Neural progenitor cell (in vitro differentiated cells): Measurements from ENCODE around the gene ZIK1. TPM values are rescaled to one million over a fixed set of nuclear protein-coding genes. Genes with fewer than 3 reads are reported as not detected.

Experiments used
- DNase-seq: peaks from one replicate; pipeline ENCODE4 v3.0.0-alpha.2; 2016; ENCODE audit warnings: low spot score
- H2AFZ ChIP-seq: fragments of 200-600 bp; sonication (generic); replicated peaks from 2 replicates; pipeline ENCODE4 v1.6.1; 2016; ENCODE audit warnings: antibody characterized with exemption
- H3F3A ChIP-seq: fragments of 200-600 bp; sonication (generic); 2 replicates; pipeline ENCODE4 v1.6.1; 2016; ENCODE audit warnings: antibody characterized with exemption, low read depth
- H3K27ac ChIP-seq: fragments of 200-600 bp; sonication (generic); 2 replicates; pipeline ENCODE4 v1.5.1; 2016; ENCODE audit warnings: mild to moderate bottlenecking
- H3K27me3 ChIP-seq: fragments of 200-600 bp; sonication (generic); 2 replicates; pipeline ENCODE4 v1.6.1; 2016; ENCODE audit warnings: mild to moderate bottlenecking, moderate library complexity
- H3K36me3 ChIP-seq: fragments of 200-600 bp; sonication (generic); 2 replicates; pipeline ENCODE4 v1.5.1; 2016
- H3K4me1 ChIP-seq: fragments of 200-600 bp; sonication (generic); 2 replicates; pipeline ENCODE4 v1.6.1; 2016; ENCODE audit warnings: mixed run types
- H3K4me2 ChIP-seq: fragments of 200-600 bp; sonication (generic); 2 replicates; pipeline ENCODE4 v1.6.1; 2016
- H3K4me3 ChIP-seq: fragments of 200-600 bp; sonication (generic); 2 replicates; pipeline ENCODE4 v1.5.1; 2016
- H3K79me2 ChIP-seq: fragments of 200-600 bp; sonication (generic); 2 replicates; pipeline ENCODE4 v1.6.1; 2016; ENCODE audit warnings: low read depth
- H3K9ac ChIP-seq: fragments of 200-600 bp; sonication (generic); 2 replicates; pipeline ENCODE4 v1.6.1; 2016
- H3K9me3 ChIP-seq: fragments of 200-600 bp; sonication (generic); 2 replicates; pipeline ENCODE4 v1.5.1; 2016; ENCODE audit warnings: low read depth
- H4K20me1 ChIP-seq: fragments of 200-600 bp; sonication (generic); 2 replicates; pipeline ENCODE4 v1.6.1; 2016; ENCODE audit warnings: low read depth
- H3K27ac Mint-ChIP-seq: 3 replicates; pipeline ENCODE4 v1.8.0; 2021; ENCODE audit warnings: mixed read lengths
- H3K27me3 Mint-ChIP-seq: 2 replicates; pipeline ENCODE4 v1.8.0; 2022; ENCODE audit warnings: low read depth, mild to moderate bottlenecking, inconsistent platforms, moderate library complexity, mixed read lengths; ENCODE audit not compliant: insufficient read depth
- H3K36me3 Mint-ChIP-seq: 3 replicates; pipeline ENCODE4 v1.8.0; 2021; ENCODE audit warnings: mixed read lengths
- H3K4me1 Mint-ChIP-seq: 3 replicates; pipeline ENCODE4 v1.8.0; 2021; ENCODE audit warnings: mixed read lengths
- H3K4me3 Mint-ChIP-seq: 3 replicates; pipeline ENCODE4 v1.8.0; 2021; ENCODE audit warnings: mild to moderate bottlenecking, moderate library complexity, mixed read lengths
- H3K9me3 Mint-ChIP-seq: 3 replicates; pipeline ENCODE4 v1.8.0; 2020; ENCODE audit warnings: mixed read lengths
- EZH2 ChIP-seq: fragments of 200-600 bp; sonication (generic); IDR thresholded peaks from 2 replicates; pipeline ENCODE4 v1.6.1; 2017; ENCODE audit warnings: antibody characterized with exemption, mild to moderate bottlenecking, moderate library complexity
- EZH2phosphoT487 ChIP-seq: fragments of 200-600 bp; sonication (generic); IDR thresholded peaks from 2 replicates; pipeline ENCODE4 v1.6.1; 2017; ENCODE audit warnings: antibody characterized with exemption
- total RNA-seq: library from RNA; depleted of rRNA; stranded (reverse); fragments of >200 nt; gene quantifications from 2 replicates; pipeline ENCODE4 v1.2.3, GENCODE V29; 2015; ENCODE audit warnings: low replicate concordance
- TF ChIP-seq, protein P1 (sequence below): fragments of 200-600 bp; sonication (generic); IDR thresholded peaks from 2 replicates; pipeline ENCODE4 v1.5.1; 2017; ENCODE audit warnings: antibody characterized with exemption, mild to moderate bottlenecking

Gene ZIK1
- total RNA-seq, 1 donor from 2014 or later: 35.1 TPM

DNA sequence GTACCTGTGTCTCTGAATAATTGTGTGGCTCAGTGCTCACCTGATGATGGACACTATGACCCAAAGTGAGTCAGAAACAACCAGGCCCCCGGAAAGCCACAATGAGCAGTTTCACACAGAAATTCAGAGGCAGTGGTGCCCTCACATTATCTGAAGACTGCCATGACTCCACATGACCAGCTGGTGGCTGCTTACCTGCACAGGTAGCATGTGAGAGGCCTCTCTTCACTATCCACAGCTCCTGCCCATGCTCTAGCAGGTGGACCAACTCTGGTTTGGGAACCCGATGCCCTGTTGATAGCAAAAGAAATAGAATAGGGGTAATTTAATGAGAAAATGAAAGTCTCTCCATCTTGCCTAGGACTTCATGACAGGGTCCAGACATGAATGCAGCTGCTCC lies 31.5 kb upstream of the ZIK1 start:
- DNase-seq: no peak
- H3K27ac Mint-ChIP-seq: no peak overlapping the region
- H3K36me3 ChIP-seq: peaks cover 14% of the 10 kb centered on the region

DNA sequence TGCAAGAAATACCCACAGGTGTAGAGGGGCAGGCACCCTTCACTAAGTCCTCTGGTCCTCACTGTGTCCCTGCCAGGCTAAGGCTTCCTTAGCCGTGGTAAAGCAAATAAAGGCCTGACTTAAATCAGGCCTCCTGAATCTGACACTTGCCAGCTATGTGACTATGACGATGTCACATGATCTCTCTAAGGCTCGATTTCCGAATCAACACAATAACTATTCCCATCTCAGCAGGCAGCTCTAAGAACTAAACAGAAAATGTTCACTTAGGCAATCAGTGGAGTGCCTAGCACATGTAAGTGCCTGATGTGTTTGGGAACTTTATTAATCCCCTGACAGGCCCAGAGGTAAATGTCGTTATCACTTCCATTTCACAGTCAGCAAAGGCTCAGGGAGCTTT lies 26.3 kb upstream of the ZIK1 start:
- Histone ChIP-seq H3K4me3 (no peak overlapping the region), H4K20me1 (peaks cover 8% of the 10 kb centered on the region), H3K79me2 (peaks cover 20% of the 10 kb centered on the region), H2AFZ (no peak overlapping the region), H3F3A (no peaks in the 10 kb centered on the region), H3K27me3 (no peaks in the 10 kb centered on the region), H3K4me1 (peaks cover 6% of the 10 kb centered on the region), H3K9me3 (peaks cover 9% of the 10 kb centered on the region), H3K36me3 (no peaks in the 10 kb centered on the region), H3K4me2 (no peak overlapping the region), H3K9ac (no peak overlapping the region), H3K27ac (no peak overlapping the region)
- H3K36me3 Mint-ChIP-seq: peaks cover 60% of the 10 kb centered on the region
- no peak for DNase-seq
- TF ChIP-seq EZH2phosphoT487 (no peak), EZH2 (no peak)
- TF ChIP-seq, protein P1, sequence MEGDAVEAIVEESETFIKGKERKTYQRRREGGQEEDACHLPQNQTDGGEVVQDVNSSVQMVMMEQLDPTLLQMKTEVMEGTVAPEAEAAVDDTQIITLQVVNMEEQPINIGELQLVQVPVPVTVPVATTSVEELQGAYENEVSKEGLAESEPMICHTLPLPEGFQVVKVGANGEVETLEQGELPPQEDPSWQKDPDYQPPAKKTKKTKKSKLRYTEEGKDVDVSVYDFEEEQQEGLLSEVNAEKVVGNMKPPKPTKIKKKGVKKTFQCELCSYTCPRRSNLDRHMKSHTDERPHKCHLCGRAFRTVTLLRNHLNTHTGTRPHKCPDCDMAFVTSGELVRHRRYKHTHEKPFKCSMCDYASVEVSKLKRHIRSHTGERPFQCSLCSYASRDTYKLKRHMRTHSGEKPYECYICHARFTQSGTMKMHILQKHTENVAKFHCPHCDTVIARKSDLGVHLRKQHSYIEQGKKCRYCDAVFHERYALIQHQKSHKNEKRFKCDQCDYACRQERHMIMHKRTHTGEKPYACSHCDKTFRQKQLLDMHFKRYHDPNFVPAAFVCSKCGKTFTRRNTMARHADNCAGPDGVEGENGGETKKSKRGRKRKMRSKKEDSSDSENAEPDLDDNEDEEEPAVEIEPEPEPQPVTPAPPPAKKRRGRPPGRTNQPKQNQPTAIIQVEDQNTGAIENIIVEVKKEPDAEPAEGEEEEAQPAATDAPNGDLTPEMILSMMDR: no peak
- H3K4me3 Mint-ChIP-seq: peak overlapping the region; percentile 99
- H3K4me1 Mint-ChIP-seq: peaks cover 11% of the 10 kb centered on the region
- no peak overlapping the region for H3K27ac Mint-ChIP-seq
- peaks cover 72% of the 10 kb centered on the region for H3K9me3 Mint-ChIP-seq
- H3K27me3 Mint-ChIP-seq: peaks cover 13% of the 10 kb centered on the region

More for the DNA sequence above, 31.5 kb upstream of the ZIK1 start:
- Histone ChIP-seq H3K9me3 (peaks cover 8% of the 10 kb centered on the region), H3K4me2 (no peak overlapping the region), H3K79me2 (no peaks in the 10 kb centered on the region), H4K20me1 (no peaks in the 10 kb centered on the region), H3K9ac (no peak overlapping the region), H3F3A (no peaks in the 10 kb centered on the region), H3K27ac (no peak overlapping the region), H2AFZ (no peak overlapping the region), H3K4me3 (no peak overlapping the region), H3K27me3 (no peaks in the 10 kb centered on the region), H3K4me1 (no peaks in the 10 kb centered on the region)
- Mint-ChIP-seq H3K4me3 (no peak overlapping the region), H3K36me3 (peaks cover 97% of the 10 kb centered on the region), H3K4me1 (no peaks in the 10 kb centered on the region), H3K27me3 (no peaks in the 10 kb centered on the region), H3K9me3 (peaks cover 84% of the 10 kb centered on the region)
- TF ChIP-seq, protein P1: no peak
- TF ChIP-seq EZH2: no peak
- no peak for TF ChIP-seq EZH2phosphoT487

DNA sequence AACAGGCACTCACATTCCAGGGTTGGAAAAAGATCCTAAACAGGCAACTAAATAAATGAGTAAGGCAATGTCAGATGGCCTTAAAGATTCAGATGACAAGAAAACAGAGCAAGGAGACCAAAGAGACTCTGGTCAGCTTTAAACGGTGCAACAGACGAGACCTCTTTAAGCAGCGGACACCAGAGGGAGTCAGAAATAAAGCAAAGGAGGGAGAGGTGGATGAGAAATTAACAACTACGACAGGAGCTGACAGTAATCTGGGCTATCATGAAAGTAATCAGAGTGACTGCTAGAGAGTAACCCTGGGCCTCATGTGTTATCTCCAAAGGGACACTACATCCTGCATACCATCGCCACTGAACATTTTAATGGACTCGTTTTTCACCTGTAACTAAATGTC lies 25.4 kb upstream of the ZIK1 start:
- Mint-ChIP-seq H3K27me3 (peaks cover 13% of the 10 kb centered on the region), H3K4me1 (peaks cover 11% of the 10 kb centered on the region), H3K4me3 (peak overlapping the region; percentile 99), H3K36me3 (peaks cover 51% of the 10 kb centered on the region), H3K27ac (no peak overlapping the region), H3K9me3 (peaks cover 71% of the 10 kb centered on the region)
- TF ChIP-seq EZH2: no peak
- TF ChIP-seq EZH2phosphoT487: no peak
- TF ChIP-seq, protein P1: no peak
- Histone ChIP-seq H3K27me3 (no peaks in the 10 kb centered on the region), H3K4me1 (peaks cover 6% of the 10 kb centered on the region), H3K27ac (no peak overlapping the region), H3K4me2 (peak overlapping the region; percentile 84), H3K9me3 (peaks cover 14% of the 10 kb centered on the region), H2AFZ (no peak overlapping the region), H3K36me3 (no peaks in the 10 kb centered on the region), H3K79me2 (peaks cover 20% of the 10 kb centered on the region), H3K4me3 (peak overlapping the region; percentile 87), H3F3A (no peaks in the 10 kb centered on the region), H4K20me1 (peaks cover 8% of the 10 kb centered on the region), H3K9ac (peak overlapping the region; percentile 65)
- no peak for DNase-seq
